NCI-H2196 treated with DMSO at 0.1 percent for 48 hours (cell line): Measurements from ENCODE around the gene FIZ1.

Experiments
- DNase-seq: peaks from one replicate; lab custom pipeline; 2025; ENCODE audit not compliant: unreplicated experiment; lab: John Stamatoyannopoulos, UW

Gene FIZ1

GRCh38 chr19:55544776-55545439 lies 54.4 kb downstream of the FIZ1 start:
- no peak for DNase-seq

GRCh38 chr19:55544014-55544413 lies 55.3 kb downstream of the FIZ1 start:
- DNase-seq = no peak

- DNase-seq = no peak
Measured at GRCh38 chr19:55543567-55543966, 55.8 kb downstream of the FIZ1 start.

- no peak for DNase-seq
Measured at GRCh38 chr19:55542292-55542855, 56.9 kb downstream of the FIZ1 start.
